ENCODE data around the gene COMT.

Gene COMT

GRCh38 chr22:19911540-19912270 is 29.9 kb upstream of the COMT start:
- H3K4me1 ChIP-seq, result peaks cover 0 to 38% (median 18%) of the 10 kb centered on the region in 10 experiments; a peak in 17 of 20 replicates
- H3K36me3 ChIP-seq, result peaks cover 26 to 68% (median 45%) of the 10 kb centered on the region in 11 experiments
- H3K27ac ChIP-seq, result no peak overlapping the region
- peak overlapping the region in 3 of 11 experiments; percentile 40 to 64 (median 51); a peak in 3 of 22 replicates for H3K4me2 ChIP-seq
- no peaks in the 10 kb centered on the region; a peak in 1 of 22 replicates for H3K27me3 ChIP-seq
- H3K4me3 ChIP-seq, result no peak overlapping the region
- peak overlapping the region in 2 of 11 experiments; percentile 32 to 52; a peak in 2 of 22 replicates for H3K9ac ChIP-seq
- no peak for TF ChIP-seq Cebpa-rat (IDR thresholded peaks at IDR 0.05)
- H4K20me1 ChIP-seq, result peaks cover 0 to 25% (median 0%) of the 10 kb centered on the region in 11 experiments; a peak in 5 of 22 replicates
- H3K9me3 ChIP-seq (replicated peaks in 1 of 11), result peaks cover 5 to 14% (median 11%) of the 10 kb centered on the region in 11 experiments; a peak in 17 of 22 replicates

- Histone ChIP-seq H3K4me3 (no peak overlapping the region), H3K9ac (peak overlapping the region in 5 of 11 experiments; percentile 25 to 52 (median 32); a peak in 3 of 22 replicates), H3K4me2 (peak overlapping the region in 7 of 11 experiments; percentile 1 to 64 (median 40); a peak in 11 of 22 replicates), H3K9me3 (replicated peaks in 1 of 11) (peaks cover 5 to 14% (median 11%) of the 10 kb centered on the region in 11 experiments; a peak in 17 of 22 replicates), H3K36me3 (peaks cover 30 to 75% (median 50%) of the 10 kb centered on the region in 11 experiments), H4K20me1 (peaks cover 0 to 32% (median 0%) of the 10 kb centered on the region in 11 experiments; a peak in 7 of 22 replicates), H3K27ac (no peak overlapping the region; a peak in 2 of 22 replicates), H3K4me1 (peaks cover 0 to 46% (median 26%) of the 10 kb centered on the region in 10 experiments; a peak in 18 of 20 replicates), H3K27me3 (no peaks in the 10 kb centered on the region; a peak in 1 of 22 replicates)
- no peak for TF ChIP-seq Cebpa-rat (IDR thresholded peaks at IDR 0.05)
Observed at GRCh38 chr22:19912271-19912999, 29.1 kb upstream of the COMT start.

GRCh38 chr22:19913337-19913936 is 28.1 kb upstream of the COMT start:
- Histone ChIP-seq H3K36me3 (peaks cover 38 to 79% (median 58%) of the 10 kb centered on the region in 11 experiments), H3K4me3 (no peak overlapping the region)
- no peak for TF ChIP-seq Cebpa-rat (IDR thresholded peaks at IDR 0.05)

GRCh38 chr22:19914201-19914943 is 27.2 kb upstream of the COMT start:
- H3K27me3 ChIP-seq, result no peaks in the 10 kb centered on the region; a peak in 1 of 22 replicates
- no peak overlapping the region for H3K27ac ChIP-seq
- no peak overlapping the region for H3K9ac ChIP-seq
- H3K4me1 ChIP-seq, result peaks cover 0 to 49% (median 30%) of the 10 kb centered on the region in 10 experiments; a peak in 18 of 20 replicates
- H3K4me2 ChIP-seq, result no peak overlapping the region
- TF ChIP-seq Cebpa-rat (IDR thresholded peaks at IDR 0.05), result no peak
- peaks cover 5 to 14% (median 11%) of the 10 kb centered on the region in 11 experiments; a peak in 17 of 22 replicates for H3K9me3 ChIP-seq (replicated peaks in 1 of 11)
- no peak overlapping the region for H3K4me3 ChIP-seq
- peaks cover 44 to 83% (median 66%) of the 10 kb centered on the region in 11 experiments for H3K36me3 ChIP-seq
- H4K20me1 ChIP-seq, result peaks cover 0 to 42% (median 0%) of the 10 kb centered on the region in 11 experiments; a peak in 8 of 22 replicates

More at GRCh38 chr22:19913337-19913936, 28.1 kb upstream of the COMT start:
- H3K9me3 ChIP-seq (replicated peaks in 1 of 11), result peaks cover 5 to 14% (median 11%) of the 10 kb centered on the region in 11 experiments; a peak in 17 of 22 replicates
- H3K27ac ChIP-seq, result no peak overlapping the region
- H3K4me2 ChIP-seq, result peak overlapping the region in 4 of 11 experiments; percentile 9 to 51 (median 36); a peak in 4 of 22 replicates
- peaks cover 0 to 50% (median 30%) of the 10 kb centered on the region in 10 experiments; a peak in 18 of 20 replicates for H3K4me1 ChIP-seq
- peak overlapping the region in 2 of 11 experiments; percentile 27 to 33; a peak in 1 of 22 replicates for H3K9ac ChIP-seq
- H3K27me3 ChIP-seq, result no peaks in the 10 kb centered on the region; a peak in 1 of 22 replicates
- H4K20me1 ChIP-seq, result peaks cover 0 to 39% (median 0%) of the 10 kb centered on the region in 11 experiments; a peak in 7 of 22 replicates

- Histone ChIP-seq H3K27ac (peak overlapping the region in 4 of 11 experiments; percentile 3 to 35 (median 24); a peak in 3 of 22 replicates), H3K9me3 (replicated peaks in 1 of 11) (peaks cover 5 to 14% (median 11%) of the 10 kb centered on the region in 11 experiments; a peak in 17 of 22 replicates), H3K4me3 (no peak overlapping the region), H3K36me3 (peaks cover 44 to 91% (median 69%) of the 10 kb centered on the region in 11 experiments), H3K4me1 (peaks cover 0 to 46% (median 30%) of the 10 kb centered on the region in 10 experiments; a peak in 18 of 20 replicates), H4K20me1 (peaks cover 0 to 38% (median 0%) of the 10 kb centered on the region in 11 experiments; a peak in 8 of 22 replicates), H3K27me3 (no peaks in the 10 kb centered on the region; a peak in 1 of 22 replicates), H3K4me2 (peak overlapping the region in 8 of 11 experiments; percentile 38 to 72 (median 58); a peak in 16 of 22 replicates), H3K9ac (peak overlapping the region in 2 of 11 experiments; percentile 40 to 44; a peak in 1 of 22 replicates)
- TF ChIP-seq Cebpa-rat (IDR thresholded peaks at IDR 0.05), result no peak
Observed at GRCh38 chr22:19915287-19915954, 26.2 kb upstream of the COMT start.

- no peak overlapping the region for H3K4me3 ChIP-seq
- no peaks in the 10 kb centered on the region; a peak in 1 of 22 replicates for H3K27me3 ChIP-seq
- peaks cover 0 to 46% (median 30%) of the 10 kb centered on the region in 10 experiments; a peak in 18 of 20 replicates for H3K4me1 ChIP-seq
- peak overlapping the region in 9 of 11 experiments; percentile 37 to 72 (median 51); a peak in 17 of 22 replicates for H3K4me2 ChIP-seq
- TF ChIP-seq Cebpa-rat (IDR thresholded peaks at IDR 0.05), result no peak
- H3K27ac ChIP-seq, result peak overlapping the region in 4 of 11 experiments; percentile 3 to 35 (median 24); a peak in 4 of 22 replicates
- peak overlapping the region in 2 of 11 experiments; percentile 40 to 44; a peak in 2 of 22 replicates for H3K9ac ChIP-seq
- peaks cover 44 to 89% (median 68%) of the 10 kb centered on the region in 11 experiments for H3K36me3 ChIP-seq
- H4K20me1 ChIP-seq, result peaks cover 0 to 36% (median 0%) of the 10 kb centered on the region in 11 experiments; a peak in 8 of 22 replicates
- peaks cover 5 to 14% (median 11%) of the 10 kb centered on the region in 11 experiments; a peak in 17 of 22 replicates for H3K9me3 ChIP-seq (replicated peaks in 1 of 11)
Observed at GRCh38 chr22:19916006-19916405, 25.6 kb upstream of the COMT start.

- Histone ChIP-seq H3K4me3 (no peak overlapping the region), H3K36me3 (peaks cover 44 to 80% (median 59%) of the 10 kb centered on the region in 11 experiments), H3K9me3 (replicated peaks in 1 of 11) (peaks cover 5 to 14% (median 11%) of the 10 kb centered on the region in 11 experiments; a peak in 17 of 22 replicates), H3K4me1 (peaks cover 0 to 42% (median 30%) of the 10 kb centered on the region in 10 experiments; a peak in 18 of 20 replicates), H3K27me3 (no peaks in the 10 kb centered on the region; a peak in 1 of 22 replicates), H3K27ac (peak overlapping the region in 5 of 11 experiments; percentile 2 to 43 (median 20); a peak in 8 of 22 replicates), H3K9ac (peak overlapping the region in 4 of 11 experiments; percentile 24 to 51 (median 42); a peak in 4 of 22 replicates), H3K4me2 (peak overlapping the region in 10 of 11 experiments; percentile 3 to 72 (median 51); a peak in 20 of 22 replicates), H4K20me1 (peaks cover 0 to 37% (median 0%) of the 10 kb centered on the region in 11 experiments; a peak in 8 of 22 replicates)
- TF ChIP-seq Cebpa-rat (IDR thresholded peaks at IDR 0.05), result no peak
Observed at GRCh38 chr22:19916941-19917340, 24.6 kb upstream of the COMT start.

All from BLaER1 treated with 17β-estradiol and CSF1 and Interleukin-3, amounts not matched to agents 10 nM and 100 nM (cell line).